ENCODE results near the gene FZD4. TPM values are rescaled to one million over a fixed set of nuclear protein-coding genes. Genes with fewer than 3 reads are reported as not detected.

Gene FZD4
- total RNA-seq, 1 experiment from 2014 or later = 0.35 TPM

- H3K9me3 Mint-ChIP-seq (ENCODE audit: unreplicated experiment) = no peaks in the 10 kb centered on the region
- no peak overlapping the region for H3K4me3 Mint-ChIP-seq (ENCODE audit: unreplicated experiment)
- no peaks in the 10 kb centered on the region for H3K36me3 Mint-ChIP-seq (ENCODE audit: insufficient read depth, unreplicated experiment)
- no peak for DNase-seq (ENCODE audit: unreplicated experiment)
- peaks cover 13% of the 10 kb centered on the region for H3K4me1 Mint-ChIP-seq (ENCODE audit: insufficient read depth, unreplicated experiment)
- no peak for TF ChIP-seq CTCF (IDR thresholded peaks at IDR 0.05; ENCODE audit: unreplicated experiment)
- BruUV-seq (replicated peaks) = no TSS peak
- ChIA-PET CTCF (interaction anchor here (0.9 to 3.6 kb wide), 3 partner anchors 330 to 338 kb away, joined by 3 to 24 read pairs (median 11); no protein-coding TSS in a partner anchor), POLR2A (interaction anchor here (1.0 to 1.1 kb wide), 2 partner anchors 35 to 329 kb away, joined by 3 read pairs; no protein-coding TSS in a partner anchor)
- intact Hi-C loops (cut with micrococcal nuclease) = no loop called here
- no peaks in the 10 kb centered on the region for H3K27me3 Mint-ChIP-seq (ENCODE audit: insufficient read depth, unreplicated experiment)
- no peak overlapping the region for H3K27ac Mint-ChIP-seq (ENCODE audit: low read depth, unreplicated experiment)
These were observed 2.8 kb downstream of the FZD4 start for GRCh38 chr11:86952221-86952875.

DNA sequence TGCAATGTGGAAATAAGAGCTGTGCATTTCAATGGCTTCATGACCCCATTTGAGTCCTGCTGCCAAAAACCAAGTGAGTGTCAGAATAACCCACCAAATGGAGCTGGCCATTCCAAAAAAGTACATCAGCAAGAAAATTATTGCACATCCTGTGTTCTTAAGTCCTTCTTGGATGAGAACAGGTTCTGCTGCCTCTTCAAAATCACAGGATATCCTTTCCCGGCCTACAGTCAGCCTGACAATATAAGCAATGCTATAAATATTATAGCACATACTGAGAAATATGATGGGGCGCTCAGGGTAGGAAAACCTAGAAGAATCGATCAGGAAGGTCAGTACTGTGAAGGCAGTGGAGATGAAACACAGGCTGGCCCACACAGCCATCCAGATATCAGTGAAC, 3.5 kb downstream of the FZD4 start:
- DNase-seq (ENCODE audit: unreplicated experiment) = no peak
- ChIA-PET CTCF (interaction anchor here (0.6 to 0.9 kb wide), 2 partner anchors 60 to 339 kb away, joined by 3 read pairs; no protein-coding TSS in a partner anchor), POLR2A (interaction anchor here (1.1 kb wide), 1 partner anchor 36 kb away, joined by 3 read pairs; no protein-coding TSS in a partner anchor)
- peaks cover 13% of the 10 kb centered on the region for H3K4me1 Mint-ChIP-seq (ENCODE audit: insufficient read depth, unreplicated experiment)
- TF ChIP-seq CTCF (IDR thresholded peaks at IDR 0.05; ENCODE audit: unreplicated experiment) = no peak
- intact Hi-C loops (cut with micrococcal nuclease) = no loop called here
- H3K36me3 Mint-ChIP-seq (ENCODE audit: insufficient read depth, unreplicated experiment) = no peaks in the 10 kb centered on the region
- no peaks in the 10 kb centered on the region for H3K27me3 Mint-ChIP-seq (ENCODE audit: insufficient read depth, unreplicated experiment)
- no TSS peak for BruUV-seq (replicated peaks)
- H3K9me3 Mint-ChIP-seq (ENCODE audit: unreplicated experiment) = no peaks in the 10 kb centered on the region
- H3K27ac Mint-ChIP-seq (ENCODE audit: low read depth, unreplicated experiment) = no peak overlapping the region
- no peak overlapping the region for H3K4me3 Mint-ChIP-seq (ENCODE audit: unreplicated experiment)

- peaks cover 6% of the 10 kb centered on the region for H3K4me1 Mint-ChIP-seq (ENCODE audit: insufficient read depth, unreplicated experiment)
- intact Hi-C loops (cut with micrococcal nuclease) = no loop called here
- POLR2A ChIA-PET = no interaction called here
These were observed 4.6 kb downstream of the FZD4 start for GRCh38 chr11:86950661-86950995.

More at GRCh38 chr11:86950661-86950995, 4.6 kb downstream of the FZD4 start:
- no peak for DNase-seq (ENCODE audit: unreplicated experiment)
- H3K27me3 Mint-ChIP-seq (ENCODE audit: insufficient read depth, unreplicated experiment) = no peaks in the 10 kb centered on the region
- H3K27ac Mint-ChIP-seq (ENCODE audit: low read depth, unreplicated experiment) = no peak overlapping the region
- H3K36me3 Mint-ChIP-seq (ENCODE audit: insufficient read depth, unreplicated experiment) = no peaks in the 10 kb centered on the region
- H3K9me3 Mint-ChIP-seq (ENCODE audit: unreplicated experiment) = no peaks in the 10 kb centered on the region
- TF ChIP-seq CTCF (IDR thresholded peaks at IDR 0.05; ENCODE audit: unreplicated experiment) = no peak
- CTCF ChIA-PET = interaction anchor here (0.5 to 1.2 kb wide), 3 partner anchors 10 to 1181 kb away, joined by 3 read pairs; no protein-coding TSS in a partner anchor
- no peak overlapping the region for H3K4me3 Mint-ChIP-seq (ENCODE audit: unreplicated experiment)
- no TSS peak for BruUV-seq (replicated peaks)
